Measurements from ENCODE around the gene WDR37.

Gene WDR37

DNA sequence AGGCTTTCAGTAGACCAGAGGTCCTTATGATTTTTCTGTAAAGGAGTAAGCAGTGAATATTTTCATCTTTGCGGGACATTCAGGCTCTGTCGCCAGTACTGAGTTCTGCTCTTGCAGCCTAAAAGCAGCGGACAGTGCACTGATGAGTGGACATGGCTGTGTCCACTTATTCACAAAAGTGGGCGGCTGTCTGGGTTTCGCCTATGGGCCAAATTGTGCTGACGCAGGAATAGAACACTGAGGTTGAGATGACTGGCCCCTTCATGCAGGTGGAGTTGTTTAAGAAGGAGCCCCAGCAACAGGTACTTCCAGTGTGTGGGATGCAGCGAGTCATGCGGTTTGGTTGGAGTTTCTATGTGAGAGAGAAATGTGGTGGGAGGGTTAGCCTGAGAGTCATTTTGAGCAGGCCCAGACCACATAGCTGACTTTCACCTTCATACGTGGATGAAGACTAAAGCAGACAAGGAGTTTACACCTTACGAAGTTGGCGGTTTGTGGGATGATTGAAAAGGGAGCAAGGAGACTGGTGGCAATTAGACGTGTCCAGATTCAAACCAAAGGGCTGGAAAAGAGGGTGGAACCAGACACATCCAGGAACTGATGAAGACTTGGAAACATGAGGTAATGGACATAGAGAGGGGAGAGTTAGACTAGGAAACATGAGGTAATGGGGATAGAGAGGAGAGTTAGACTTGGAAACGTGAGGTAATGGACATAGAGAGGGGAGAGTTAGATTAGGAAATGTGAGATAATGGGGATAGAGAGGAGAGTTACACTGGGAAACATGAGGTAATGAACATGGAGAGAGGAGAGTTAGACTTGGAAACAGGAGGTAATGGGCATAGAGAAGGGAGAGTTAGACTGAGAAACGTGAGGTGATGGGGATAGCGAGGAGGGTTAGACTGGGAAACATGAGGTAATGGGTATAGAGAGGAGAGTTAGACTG lies 38.2 kb downstream of the WDR37 start:
- TF ChIP-seq, protein P1, sequence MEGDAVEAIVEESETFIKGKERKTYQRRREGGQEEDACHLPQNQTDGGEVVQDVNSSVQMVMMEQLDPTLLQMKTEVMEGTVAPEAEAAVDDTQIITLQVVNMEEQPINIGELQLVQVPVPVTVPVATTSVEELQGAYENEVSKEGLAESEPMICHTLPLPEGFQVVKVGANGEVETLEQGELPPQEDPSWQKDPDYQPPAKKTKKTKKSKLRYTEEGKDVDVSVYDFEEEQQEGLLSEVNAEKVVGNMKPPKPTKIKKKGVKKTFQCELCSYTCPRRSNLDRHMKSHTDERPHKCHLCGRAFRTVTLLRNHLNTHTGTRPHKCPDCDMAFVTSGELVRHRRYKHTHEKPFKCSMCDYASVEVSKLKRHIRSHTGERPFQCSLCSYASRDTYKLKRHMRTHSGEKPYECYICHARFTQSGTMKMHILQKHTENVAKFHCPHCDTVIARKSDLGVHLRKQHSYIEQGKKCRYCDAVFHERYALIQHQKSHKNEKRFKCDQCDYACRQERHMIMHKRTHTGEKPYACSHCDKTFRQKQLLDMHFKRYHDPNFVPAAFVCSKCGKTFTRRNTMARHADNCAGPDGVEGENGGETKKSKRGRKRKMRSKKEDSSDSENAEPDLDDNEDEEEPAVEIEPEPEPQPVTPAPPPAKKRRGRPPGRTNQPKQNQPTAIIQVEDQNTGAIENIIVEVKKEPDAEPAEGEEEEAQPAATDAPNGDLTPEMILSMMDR (IDR thresholded peaks at IDR 0.05; ENCODE audit: borderline replicate concordance, control extremely low read depth, extremely low read depth, insufficient read depth, missing control alignments): no peak
- in situ Hi-C loops (cut with MboI; ENCODE audit: low sequenced_read_pairs, unreplicated experiment): no loop called here

DNA sequence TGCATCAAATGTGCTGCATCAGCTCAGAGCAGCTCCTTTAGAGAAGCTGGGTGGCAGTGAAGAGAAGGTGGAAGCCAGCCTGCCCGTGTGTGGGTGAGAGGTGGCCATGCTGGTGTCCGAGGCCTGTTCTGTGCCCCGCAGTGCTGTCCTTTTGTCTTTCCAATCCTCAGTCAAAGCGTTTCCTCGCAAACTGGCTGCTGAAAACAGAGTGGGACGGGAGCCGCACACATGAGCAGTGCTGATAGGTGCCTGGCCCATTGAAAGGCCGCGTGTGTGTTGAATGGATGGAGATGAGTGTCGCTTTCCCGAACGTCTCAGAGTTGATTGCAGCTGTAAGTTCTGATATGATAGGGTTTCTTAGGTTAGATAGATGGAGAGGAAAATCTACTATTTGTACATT lies 39.3 kb downstream of the WDR37 start:
- TF ChIP-seq, protein P1 (IDR thresholded peaks at IDR 0.05; ENCODE audit: borderline replicate concordance, control extremely low read depth, extremely low read depth, insufficient read depth, missing control alignments): no peak
- in situ Hi-C loops (cut with MboI; ENCODE audit: low sequenced_read_pairs, unreplicated experiment): no loop called here
- DNase-seq (ENCODE audit: low spot score): no peak

More for the DNA sequence above, 38.2 kb downstream of the WDR37 start:
- DNase-seq (ENCODE audit: low spot score): peak; percentile 75

DNA sequence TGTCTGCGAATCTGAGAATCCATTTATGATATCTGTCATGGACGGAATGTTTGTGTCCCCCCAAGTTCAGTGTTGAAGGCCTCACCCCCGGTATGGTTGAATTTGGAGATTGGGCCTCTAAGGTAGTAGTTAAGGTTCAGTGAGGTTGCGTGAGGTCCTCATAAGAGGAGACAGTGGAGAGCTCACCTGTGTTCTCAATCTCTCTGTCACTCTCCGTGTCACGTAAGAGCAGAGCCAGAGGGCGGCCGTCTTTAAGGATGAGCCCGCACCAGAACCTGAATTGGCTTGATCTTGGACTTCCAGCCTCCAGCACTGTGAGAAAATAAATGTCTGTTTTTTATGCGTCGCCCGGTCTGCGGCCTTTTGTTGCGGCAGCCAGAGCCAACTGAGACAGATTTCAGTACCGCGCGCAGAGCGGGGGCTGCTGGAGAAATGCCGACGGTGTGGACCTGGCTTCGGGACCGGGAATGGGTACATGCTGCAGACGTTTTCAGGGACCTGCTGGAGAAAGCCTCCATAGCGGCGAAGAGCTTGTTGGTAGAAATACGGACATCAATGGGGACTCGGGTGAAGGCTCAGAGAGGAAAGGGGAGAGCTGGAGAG lies 40.2 kb downstream of the WDR37 start:
- TF ChIP-seq, protein P1 (IDR thresholded peaks at IDR 0.05; ENCODE audit: borderline replicate concordance, control extremely low read depth, extremely low read depth, insufficient read depth, missing control alignments): no peak
- in situ Hi-C loops (cut with MboI; ENCODE audit: low sequenced_read_pairs, unreplicated experiment): no loop called here
- DNase-seq (ENCODE audit: low spot score): no peak

DNA sequence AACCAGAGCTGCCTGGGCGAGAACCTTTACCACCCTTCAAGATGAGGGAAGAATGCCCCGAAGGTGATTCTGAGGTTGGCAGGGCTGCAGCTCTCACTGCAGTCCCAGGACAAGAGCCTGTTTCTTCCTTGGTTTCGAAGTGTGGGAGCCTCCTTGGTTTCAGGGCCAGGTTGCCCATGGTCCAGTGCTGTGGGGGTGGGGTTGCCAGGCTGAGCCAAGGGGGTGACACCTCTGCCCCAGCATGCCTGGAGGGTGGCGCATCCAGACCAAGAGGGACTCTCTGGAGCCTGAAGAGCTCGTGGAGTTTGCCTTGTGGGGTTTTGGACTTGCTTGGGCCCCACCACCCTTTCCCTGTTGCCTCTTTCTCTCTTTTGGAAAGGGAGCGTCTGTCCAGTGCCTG lies 41.3 kb downstream of the WDR37 start:
- in situ Hi-C loops (cut with MboI; ENCODE audit: low sequenced_read_pairs, unreplicated experiment): no loop called here
- DNase-seq (ENCODE audit: low spot score): no peak
- TF ChIP-seq, protein P1 (IDR thresholded peaks at IDR 0.05; ENCODE audit: borderline replicate concordance, control extremely low read depth, extremely low read depth, insufficient read depth, missing control alignments): no peak

DNA sequence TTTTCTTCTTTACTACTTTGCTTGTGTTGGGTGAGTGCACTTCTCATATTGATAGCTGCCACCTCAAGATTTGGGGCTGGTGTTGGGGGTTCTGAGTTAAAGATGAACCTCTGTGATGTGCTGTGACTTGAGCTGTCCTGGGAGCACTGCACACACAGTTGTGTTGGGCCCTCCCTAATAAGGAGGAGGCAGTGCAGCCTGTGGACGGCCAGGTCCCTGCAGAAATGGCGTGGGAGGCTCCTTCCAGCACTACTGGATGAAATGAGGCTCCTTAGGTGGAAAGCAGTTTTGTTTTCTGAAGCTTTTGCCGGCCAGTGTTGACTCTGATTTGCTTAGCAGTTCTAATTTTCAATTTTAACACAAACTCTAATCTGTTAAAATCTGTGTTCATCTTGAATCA lies 44.0 kb downstream of the WDR37 start:
- no peak for DNase-seq (ENCODE audit: low spot score)
- in situ Hi-C loops (cut with MboI; ENCODE audit: low sequenced_read_pairs, unreplicated experiment): no loop called here
- TF ChIP-seq, protein P1 (IDR thresholded peaks at IDR 0.05; ENCODE audit: borderline replicate concordance, control extremely low read depth, extremely low read depth, insufficient read depth, missing control alignments): no peak

DNA sequence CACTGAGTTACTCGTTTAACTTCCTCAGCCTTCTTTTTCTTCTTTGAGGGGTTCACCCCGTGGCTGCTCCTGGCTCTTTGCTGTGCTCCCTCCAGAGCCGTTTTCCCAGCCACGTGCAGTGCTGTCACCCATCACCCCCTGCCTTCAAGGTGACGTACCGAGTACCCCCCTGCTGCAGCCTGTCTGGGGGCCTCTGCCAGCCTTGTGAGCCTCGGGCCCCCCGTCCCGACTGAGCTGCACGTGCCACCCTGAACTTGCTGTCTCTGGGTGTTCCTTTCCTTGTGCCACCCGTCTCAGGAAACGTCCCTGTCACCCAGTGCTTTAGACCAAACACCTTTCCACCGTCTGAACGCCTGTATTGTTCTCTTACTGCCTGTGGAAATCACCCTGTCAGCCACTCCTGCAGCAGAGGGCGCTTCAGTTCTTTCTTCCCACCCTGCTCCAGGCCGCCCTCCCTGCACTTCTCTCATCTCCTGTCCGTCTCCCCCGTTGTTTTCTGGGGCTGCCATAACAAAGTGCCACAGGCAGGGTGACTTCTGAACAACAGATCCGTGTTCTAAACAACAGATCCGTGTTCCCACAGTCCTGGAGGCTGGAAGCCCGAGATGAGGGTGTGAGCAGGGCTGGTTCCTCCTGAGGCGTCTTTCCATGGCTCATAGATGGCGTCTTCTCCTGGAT lies 44.6 kb downstream of the WDR37 start:
- TF ChIP-seq, protein P1 (IDR thresholded peaks at IDR 0.05; ENCODE audit: borderline replicate concordance, control extremely low read depth, extremely low read depth, insufficient read depth, missing control alignments): no peak
- DNase-seq (ENCODE audit: low spot score): no peak
- in situ Hi-C loops (cut with MboI; ENCODE audit: low sequenced_read_pairs, unreplicated experiment): no loop called here

Measured in GM13976 (cell line).